Lung (tissue), 12 donors: ENCODE measurements around the gene SPINT2. TPM values are rescaled to one million over a fixed set of nuclear protein-coding genes. Genes with fewer than 3 reads are reported as not detected.

Source experiments
- ATAC-seq: fragments of 200-7000 bp; cut with Tn5 transposase; one replicate; pipeline ENCODE4 v1.9.1; 2020; ENCODE audit warnings: moderate number of reproducible peaks; ENCODE audit not compliant: insufficient read depth, low FRiP score
- DNase-seq, 3 donors: peaks; one replicate each; pipeline ENCODE4 v3.0.0-alpha.2; 2013 to 2017
- H3K27ac ChIP-seq, 2 donors: one replicate each; pipeline ENCODE4 v1.5.1; 2013; ENCODE audit warnings: mild to moderate bottlenecking in 2 of 2, moderate library complexity in 2 of 2, control low read depth in 1 of 2, inconsistent platforms in 1 of 2, low read depth in 1 of 2, low read length in 1 of 2
- H3K27me3 ChIP-seq, 3 donors: one replicate each; pipeline ENCODE4 v1.5.1; 2013; ENCODE audit warnings: low read length in 2 of 3; ENCODE audit not compliant: control insufficient read depth in 3 of 3, insufficient read depth in 3 of 3
- H3K36me3 ChIP-seq, 4 donors: one replicate each; pipeline ENCODE4 v1.5.1; 2013; ENCODE audit warnings: low read length in 4 of 4, mild to moderate bottlenecking in 1 of 4, moderate library complexity in 1 of 4; ENCODE audit not compliant: control insufficient read depth in 4 of 4, insufficient read depth in 4 of 4
- H3K4me1 ChIP-seq, 5 donors: one replicate each; pipeline ENCODE4 v1.5.1; 2013; ENCODE audit warnings: low read length in 5 of 5, mild to moderate bottlenecking in 2 of 5, moderate library complexity in 1 of 5; ENCODE audit not compliant: control insufficient read depth in 5 of 5, insufficient read depth in 5 of 5
- H3K4me3 ChIP-seq: one replicate; pipeline ENCODE4 v1.5.1; 2013; ENCODE audit warnings: mild to moderate bottlenecking, control low read depth, moderate library complexity
- H3K9ac ChIP-seq, 2 donors: one replicate each; pipeline ENCODE4 v1.5.1; 2013; ENCODE audit warnings: low read length in 2 of 2, control low read depth in 1 of 2; ENCODE audit not compliant: insufficient read depth in 1 of 2
- H3K9me3 ChIP-seq, 4 donors: one replicate each; pipeline ENCODE4 v1.5.1; 2013; ENCODE audit warnings: low read length in 3 of 4, mild to moderate bottlenecking in 1 of 4, moderate library complexity in 1 of 4; ENCODE audit not compliant: control insufficient read depth in 4 of 4, insufficient read depth in 3 of 4
- CTCF ChIP-seq: IDR thresholded peaks from 2 replicates; pipeline ENCODE4 v1.5.1; 2012; ENCODE audit warnings: mild to moderate bottlenecking; ENCODE audit errors: control extremely low read depth, extremely low read depth
- WGBS, 2 donors: extraction: QIAGEN DNeasy Blood & Tissue Kit; methylation state at CpG; one replicate each; pipeline ENCODE4 v1.1.7; 2013; 5-methylcytosine and 5-hydroxymethylcytosine counted together
- polyA plus RNA-seq, 2 donors: library from polyadenylated mRNA; stranded (reverse); fragments of 200-250 nt; gene quantifications; one replicate each; pipeline ENCODE4 v1.2.1, GENCODE V29; 2013
- total RNA-seq, 2 donors: library from RNA; depleted of rRNA in 1 of 2; stranded (reverse); fragments of >200 nt in 1 of 2; gene quantifications; one replicate each; pipeline ENCODE4 v1.2.1, GENCODE V29; 2014 to 2021
- donor health status: control.
- donor health status: control.
- donor health status: Bipolar disorder and iron deficiency.
- donor health status: healthy.
- donor health status: DM: yes; HTN: yes; CAD: no.

Gene SPINT2
- total and polyA plus RNA-seq, 4 donors: 145 to 259 (median 247) TPM

- Histone ChIP-seq H3K4me3 (no peak overlapping the region), H3K9ac (no peak overlapping the region), H3K27me3 (no peaks in the 10 kb centered on the region), H3K36me3 (peaks cover 0 to 9% (median 3%) of the 10 kb centered on the region in 4 donors), H3K9me3 (no peaks in the 10 kb centered on the region), H3K4me1 (peaks cover 0 to 30% (median 14%) of the 10 kb centered on the region in 5 donors), H3K27ac (no peak overlapping the region)
- TF ChIP-seq CTCF: no peak
- ATAC-seq (no peak), DNase-seq (no peak)
- 91 to 97% methylated on average over 7 of the region's 7 CpGs for WGBS, 2 donors
These were observed 16.0 kb upstream of the SPINT2 start for GRCh38 chr19:38248421-38248820.

GRCh38 chr19:38250428-38250820 lies 13.9 kb upstream of the SPINT2 start:
- DNase-seq (no peak), ATAC-seq (no peak)
- Histone ChIP-seq H3K9me3 (no peaks in the 10 kb centered on the region), H3K36me3 (peaks cover 0 to 9% (median 3%) of the 10 kb centered on the region in 4 donors), H3K4me3 (no peak overlapping the region), H3K27ac (peak overlapping the region in 1 of 2 donors; percentile 48), H3K9ac (no peak overlapping the region), H3K27me3 (no peaks in the 10 kb centered on the region), H3K4me1 (peaks cover 0 to 42% (median 20%) of the 10 kb centered on the region in 5 donors)
- no peak for TF ChIP-seq CTCF

GRCh38 chr19:38250821-38251563 lies 13.4 kb upstream of the SPINT2 start:
- Histone ChIP-seq H3K27me3 (no peaks in the 10 kb centered on the region), H3K27ac (peak overlapping the region; percentile 48 to 83), H3K4me1 (peaks cover 0 to 46% (median 20%) of the 10 kb centered on the region in 5 donors), H3K9me3 (no peaks in the 10 kb centered on the region), H3K36me3 (peaks cover 0 to 9% (median 3%) of the 10 kb centered on the region in 4 donors), H3K9ac (no peak overlapping the region), H3K4me3 (no peak overlapping the region)
- ATAC-seq (no peak), DNase-seq (peak; percentile 90 to 91 (median 91))
- 32 to 62% methylated on average over 18 of the region's 18 CpGs for WGBS, 2 donors
- TF ChIP-seq CTCF: no peak
